Activated T-helper 2 cell treated with anti-CD3 and anti-CD28 coated beads, Interferon-gamma antibody, Interleukin-2, Interleukin-4, amounts not matched to agents 10 μg/mL and 5 μg/mL and 100 μg/mL, durations not matched to agents 14 hours and 24 hours and 36 hours (primary cell): Measurements from ENCODE around the gene LRRC4. TPM values are rescaled to one million over a fixed set of nuclear protein-coding genes. Genes with fewer than 3 reads are reported as not detected.

Experiments
- DNase-seq: peaks from one replicate; pipeline ENCODE4 v3.0.0; 2021; ENCODE audit warnings: low spot score
- H3K27ac Mint-ChIP-seq: one replicate; pipeline ENCODE4 v1.8.0; 2021; ENCODE audit warnings: mixed read lengths
- H3K27me3 Mint-ChIP-seq: one replicate; pipeline ENCODE4 v1.8.0; 2021; ENCODE audit warnings: low read depth, mixed read lengths
- H3K36me3 Mint-ChIP-seq: one replicate; pipeline ENCODE4 v1.8.0; 2021; ENCODE audit warnings: low read depth, mixed read lengths
- H3K4me1 Mint-ChIP-seq: one replicate; pipeline ENCODE4 v1.8.0; 2021; ENCODE audit warnings: low read depth, mixed read lengths
- H3K4me3 Mint-ChIP-seq: one replicate; pipeline ENCODE4 v1.8.0; 2021; ENCODE audit warnings: low read depth, mild to moderate bottlenecking, moderate library complexity, mixed read lengths
- H3K9me3 Mint-ChIP-seq: one replicate; pipeline ENCODE4 v1.8.0; 2021; ENCODE audit warnings: mixed read lengths
- intact Hi-C: fragments of 100-400 bp; cut with micrococcal nuclease; formaldehyde crosslinking; loops from one replicate; pipeline ENCODE4 v1.15.1; 2023
- total RNA-seq: library from RNA; stranded (reverse); gene quantifications from 2 replicates; pipeline ENCODE4 v1.2.3, GENCODE V29; 2022

LRRC4 gene
- total RNA-seq, 1 donor from 2014 or later: 0.16 TPM

- Mint-ChIP-seq H3K4me1 (no peaks in the 10 kb centered on the region), H3K4me3 (no peak overlapping the region), H3K27me3 (no peaks in the 10 kb centered on the region), H3K9me3 (no peaks in the 10 kb centered on the region), H3K27ac (no peak overlapping the region), H3K36me3 (peaks cover 52% of the 10 kb centered on the region)
- intact Hi-C loops: no loop called here
- no peak for DNase-seq
Observed at GRCh38 chr7:127995156-127995880, 35.9 kb downstream of the LRRC4 start.

GRCh38 chr7:127993987-127994386, 37.2 kb downstream of the LRRC4 start:
- H3K4me3 Mint-ChIP-seq: no peak overlapping the region
- intact Hi-C loops: no loop called here
- H3K27me3 Mint-ChIP-seq: no peaks in the 10 kb centered on the region
- H3K4me1 Mint-ChIP-seq: no peaks in the 10 kb centered on the region
- DNase-seq: no peak
- no peaks in the 10 kb centered on the region for H3K9me3 Mint-ChIP-seq
- no peak overlapping the region for H3K27ac Mint-ChIP-seq
- H3K36me3 Mint-ChIP-seq: peaks cover 52% of the 10 kb centered on the region

GRCh38 chr7:127993317-127993716, 37.9 kb downstream of the LRRC4 start:
- no peak for DNase-seq
- Mint-ChIP-seq H3K9me3 (no peaks in the 10 kb centered on the region), H3K36me3 (peaks cover 50% of the 10 kb centered on the region), H3K4me3 (no peak overlapping the region), H3K4me1 (no peaks in the 10 kb centered on the region), H3K27ac (no peak overlapping the region), H3K27me3 (no peaks in the 10 kb centered on the region)
- intact Hi-C loops: no loop called here

- intact Hi-C loops: no loop called here
- Mint-ChIP-seq H3K9me3 (no peaks in the 10 kb centered on the region), H3K36me3 (peaks cover 40% of the 10 kb centered on the region), H3K4me1 (peaks cover 8% of the 10 kb centered on the region), H3K4me3 (no peak overlapping the region), H3K27ac (no peak overlapping the region), H3K27me3 (no peaks in the 10 kb centered on the region)
- no peak for DNase-seq
Observed at GRCh38 chr7:127988751-127989150, 42.5 kb downstream of the LRRC4 start.

GRCh38 chr7:127986581-127987521, 44.4 kb downstream of the LRRC4 start:
- Mint-ChIP-seq H3K4me3 (no peak overlapping the region), H3K36me3 (peaks cover 29% of the 10 kb centered on the region), H3K27me3 (no peaks in the 10 kb centered on the region), H3K9me3 (no peaks in the 10 kb centered on the region), H3K4me1 (peaks cover 20% of the 10 kb centered on the region), H3K27ac (no peak overlapping the region)
- no peak for DNase-seq
- intact Hi-C loops: no loop called here

- DNase-seq: no peak
- peaks cover 30% of the 10 kb centered on the region for H3K36me3 Mint-ChIP-seq
- peaks cover 7% of the 10 kb centered on the region for H3K9me3 Mint-ChIP-seq
- intact Hi-C loops: no loop called here
- H3K27ac Mint-ChIP-seq: peak overlapping the region; percentile 7
- peaks cover 26% of the 10 kb centered on the region for H3K4me1 Mint-ChIP-seq
- H3K4me3 Mint-ChIP-seq: no peak overlapping the region
- no peaks in the 10 kb centered on the region for H3K27me3 Mint-ChIP-seq
Observed at GRCh38 chr7:127983804-127984332, 47.4 kb downstream of the LRRC4 start.

GRCh38 chr7:127981965-127982364, 49.3 kb downstream of the LRRC4 start:
- H3K27me3 Mint-ChIP-seq: no peaks in the 10 kb centered on the region
- H3K9me3 Mint-ChIP-seq: peaks cover 22% of the 10 kb centered on the region
- intact Hi-C loops: no loop called here

GRCh38 chr7:127980901-127981300, 50.3 kb downstream of the LRRC4 start:
- no peaks in the 10 kb centered on the region for H3K27me3 Mint-ChIP-seq
- H3K27ac Mint-ChIP-seq: no peak overlapping the region
- no peak for DNase-seq
- H3K36me3 Mint-ChIP-seq: peaks cover 52% of the 10 kb centered on the region
- H3K4me1 Mint-ChIP-seq: peaks cover 26% of the 10 kb centered on the region
- intact Hi-C loops: no loop called here
- peaks cover 22% of the 10 kb centered on the region for H3K9me3 Mint-ChIP-seq
- no peak overlapping the region for H3K4me3 Mint-ChIP-seq

More at GRCh38 chr7:127981965-127982364, 49.3 kb downstream of the LRRC4 start:
- H3K4me3 Mint-ChIP-seq: no peak overlapping the region
- no peak for DNase-seq
- H3K4me1 Mint-ChIP-seq: peaks cover 26% of the 10 kb centered on the region
- no peak overlapping the region for H3K27ac Mint-ChIP-seq
- peaks cover 42% of the 10 kb centered on the region for H3K36me3 Mint-ChIP-seq

GRCh38 chr7:127979728-127980126, 51.5 kb downstream of the LRRC4 start:
- Mint-ChIP-seq H3K9me3 (peaks cover 22% of the 10 kb centered on the region), H3K27me3 (no peaks in the 10 kb centered on the region), H3K36me3 (peaks cover 56% of the 10 kb centered on the region), H3K27ac (no peak overlapping the region), H3K4me1 (peaks cover 26% of the 10 kb centered on the region), H3K4me3 (no peak overlapping the region)
- intact Hi-C loops: no loop called here
- DNase-seq: no peak

- Mint-ChIP-seq H3K9me3 (peaks cover 22% of the 10 kb centered on the region), H3K27ac (peak overlapping the region; percentile 0), H3K27me3 (no peaks in the 10 kb centered on the region), H3K4me1 (peaks cover 24% of the 10 kb centered on the region), H3K36me3 (peaks cover 61% of the 10 kb centered on the region), H3K4me3 (no peak overlapping the region)
- intact Hi-C loops: no loop called here
- no peak for DNase-seq
Observed at GRCh38 chr7:127979113-127979727, 52.0 kb downstream of the LRRC4 start.

GRCh38 chr7:127978421-127978820, 52.8 kb downstream of the LRRC4 start:
- Mint-ChIP-seq H3K27ac (no peak overlapping the region), H3K36me3 (peaks cover 64% of the 10 kb centered on the region), H3K4me1 (peaks cover 18% of the 10 kb centered on the region), H3K27me3 (no peaks in the 10 kb centered on the region), H3K9me3 (peaks cover 22% of the 10 kb centered on the region), H3K4me3 (no peak overlapping the region)
- intact Hi-C loops: no loop called here
- no peak for DNase-seq
